K562 (cell line): Measurements from ENCODE around the gene BHLHE40. TPM values are rescaled to one million over a fixed set of nuclear protein-coding genes. Genes with fewer than 3 reads are reported as not detected.

Experiments used
- BDP1 ChIP-seq: IDR thresholded peaks from 3 replicates; pipeline ENCODE4 v1.6.1; 2011; ENCODE audit not compliant: insufficient read length, insufficient read depth
- BRD9 ChIP-seq: fragments of 450-650 bp; IDR thresholded peaks from 2 replicates; pipeline ENCODE4 v1.6.1; 2018; ENCODE audit warnings: low read depth; ENCODE audit not compliant: partially characterized antibody
- CBX5 ChIP-seq: IDR thresholded peaks from 2 replicates; pipeline ENCODE4 v1.6.1; 2014; ENCODE audit warnings: low read depth, borderline replicate concordance
- DIDO1 ChIP-seq: fragments of 450-650 bp; IDR thresholded peaks from 2 replicates; pipeline ENCODE4 v1.6.1; 2016; ENCODE audit warnings: low read depth, missing biosample characterization, missing genetic modification characterization
- GABPB2 ChIP-seq: fragments of 250-450 bp; sonication (Bioruptor Pico); conservative IDR thresholded peaks from 2 replicates; pipeline ENCODE4 v1.5.1; 2021; ENCODE audit warnings: mild to moderate bottlenecking
- GTF2A2 ChIP-seq: IDR thresholded peaks from 2 replicates; pipeline ENCODE4 v1.6.1; 2016; ENCODE audit warnings: mild to moderate bottlenecking, missing genetic modification characterization, missing compliant biosample characterization
- HES1 ChIP-seq: fragments of 450-650 bp; IDR thresholded peaks from 2 replicates; pipeline ENCODE4 v1.6.1; 2016; ENCODE audit warnings: low read depth, mild to moderate bottlenecking, moderate library complexity
- KDM1A ChIP-seq, 2 experiments: fragments of 450-650 bp; IDR thresholded peaks; 2 replicates each; pipeline ENCODE4 v1.6.1; 2016; ENCODE audit warnings: mild to moderate bottlenecking in 2 of 2
- KDM2B ChIP-seq: fragments of 250-450 bp; sonication (Bioruptor Pico); IDR thresholded peaks from 2 replicates; pipeline ENCODE4 v1.8.0; 2021; ENCODE audit warnings: mild to moderate bottlenecking, moderate library complexity
- MAFF ChIP-seq: IDR thresholded peaks from 2 replicates; pipeline ENCODE4 v1.6.1; 2012; ENCODE audit warnings: low read length, improper control_type of control experiment
- MCM2 ChIP-seq: fragments of 450-650 bp; IDR thresholded peaks from 2 replicates; pipeline ENCODE4 v1.6.1; 2017; ENCODE audit warnings: low read depth, mild to moderate bottlenecking
- MCM5 ChIP-seq: fragments of 450-650 bp; IDR thresholded peaks from 2 replicates; pipeline ENCODE4 v1.6.1; 2016; ENCODE audit warnings: low read depth
- MECOM ChIP-seq: fragments of 250-450 bp; sonication (Bioruptor Pico); IDR thresholded peaks from 2 replicates; pipeline ENCODE4 v1.8.0; 2022; ENCODE audit warnings: inconsistent platforms
- MED1 ChIP-seq: sonication (generic); formaldehyde crosslinking; IDR thresholded peaks from 2 replicates; pipeline ENCODE4 v1.8.1; 2023; ENCODE audit warnings: missing genetic modification reagents, borderline replicate concordance
- MXI1 ChIP-seq: IDR thresholded peaks from 2 replicates; pipeline ENCODE4 v1.6.1; 2011; ENCODE audit warnings: low read depth, mild to moderate bottlenecking, improper control_type of control experiment, low read length
- NFYB ChIP-seq: IDR thresholded peaks from 2 replicates; pipeline ENCODE4 v1.6.1; 2011; ENCODE audit warnings: mild to moderate bottlenecking, moderate library complexity; ENCODE audit not compliant: insufficient read length; ENCODE audit errors: extremely low read depth
- PML ChIP-seq: IDR thresholded peaks from 2 replicates; pipeline ENCODE4 v1.6.1; 2012; ENCODE audit warnings: low read length, inconsistent platforms
- PPARD ChIP-seq: fragments of 250-450 bp; sonication (Bioruptor Pico); IDR thresholded peaks from 2 replicates; pipeline ENCODE4 v1.8.0; 2022; ENCODE audit warnings: inconsistent platforms, mild to moderate bottlenecking, moderate library complexity
- SMAD2 ChIP-seq: fragments of 150-350 bp; IDR thresholded peaks from 2 replicates; pipeline ENCODE4 v1.6.1; 2014; ENCODE audit warnings: low read depth, mild to moderate bottlenecking, low read length
- SP2 ChIP-seq: IDR thresholded peaks from 2 replicates; pipeline ENCODE4 v1.6.1; 2011; ENCODE audit warnings: mild to moderate bottlenecking, low read depth, low read length, moderate library complexity; ENCODE audit not compliant: poor library complexity, severe bottlenecking; ENCODE audit errors: extremely low read depth
- SPI1 ChIP-seq: IDR thresholded peaks from 2 replicates; pipeline ENCODE4 v1.6.1; 2011; ENCODE audit warnings: low read depth, low read length, control low read depth, borderline replicate concordance
- TBL1XR1 ChIP-seq, 2 experiments: IDR thresholded peaks; 2 replicates each; pipeline ENCODE4 v1.6.1; 2012; ENCODE audit warnings: improper control_type of control experiment in 2 of 2, low read length in 2 of 2, mild to moderate bottlenecking in 1 of 2
- TCF7 ChIP-seq: sonication (generic); IDR thresholded peaks from 2 replicates; pipeline ENCODE4 v1.6.1; 2016; ENCODE audit warnings: antibody characterized with exemption, borderline replicate concordance
- ZBTB26 ChIP-seq: fragments of 450-650 bp; formaldehyde crosslinking; IDR thresholded peaks from 2 replicates; pipeline ENCODE4 v1.4.0; 2022; ENCODE audit warnings: missing genetic modification characterization
- ZBTB7A ChIP-seq: IDR thresholded peaks from 2 replicates; pipeline ENCODE4 v1.6.1; 2011; ENCODE audit warnings: low read depth, mild to moderate bottlenecking, low read length, moderate library complexity, borderline replicate concordance; ENCODE audit not compliant: control insufficient read depth
- ZFP1 ChIP-seq: fragments of 450-650 bp; formaldehyde crosslinking; IDR thresholded peaks from 2 replicates; pipeline ENCODE4 v1.4.0; 2020; ENCODE audit warnings: mild to moderate bottlenecking, mixed read lengths
- ZFP36 ChIP-seq: fragments of 150-350 bp; IDR thresholded peaks from 2 replicates; pipeline ENCODE4 v1.6.1; 2018; ENCODE audit warnings: low read length, low read depth; ENCODE audit not compliant: partially characterized antibody
- ZNF174 ChIP-seq: fragments of 250-450 bp; sonication (Bioruptor Pico); IDR thresholded peaks from 2 replicates; pipeline ENCODE4 v1.4.0; 2020; ENCODE audit warnings: mild to moderate bottlenecking
- ZNF217 ChIP-seq: sonication (generic); formaldehyde crosslinking; IDR thresholded peaks from 2 replicates; pipeline ENCODE4 v1.8.0; 2022; ENCODE audit warnings: mild to moderate bottlenecking, missing genetic modification reagents
- ZNF232 ChIP-seq: sonication (generic); formaldehyde crosslinking; IDR thresholded peaks from 2 replicates; pipeline ENCODE4 v1.8.0; 2022; ENCODE audit warnings: mild to moderate bottlenecking, missing genetic modification reagents
- ZNF717 ChIP-seq: fragments of 250-450 bp; sonication (Bioruptor Pico); IDR thresholded peaks from 2 replicates; pipeline ENCODE4 v1.5.0; 2021
- polyA plus RNA-seq, 8 experiments: library from polyadenylated mRNA; depleted of rRNA in 4 of 8; stranded (reverse) in 5 of 8; unstranded in 3 of 8; fragments of >200 nt; fragmentation: Nextera tagmentation in 2 of 8; fragmentation: Illumina TruSeq in 1 of 8; extraction: Ambion mirVana in 2 of 8; extraction: Trizol in 1 of 8; gene quantifications; 2 replicates each; pipeline versions ENCODE4 v1.2.1 to v1.2.3, GENCODE V29; 2011 to 2014; ENCODE audit warnings: inconsistent platforms in 1 of 8, missing spikeins in 1 of 8
- total RNA-seq, 7 experiments: library from RNA; depleted of rRNA in 6 of 7; stranded (reverse); fragments of >200 nt in 6 of 7; fragmentation: Illumina TruSeq in 2 of 7; extraction: Trizol in 2 of 7; gene quantifications; 2 replicates each; pipeline versions ENCODE4 v1.2.1 to v1.2.3, GENCODE V29; 2011 to 2021; ENCODE audit warnings: low replicate concordance in 1 of 7

The BHLHE40 gene
- total and polyA plus RNA-seq, 9 of the 15 experiments (the other 6 are each of a cell fraction or from before 2014, with no cell fraction given): 12.0 to 83.9 (median 31.4) TPM

- peak; percentile 98 for TF ChIP-seq ZFP36
- no peak for TF ChIP-seq ZNF717
- peak; percentile 77; the same call in 1 of the 2 replicates for TF ChIP-seq TCF7
- no peak for TF ChIP-seq ZBTB26 (CRISPR knock-in tag)
- no peak for TF ChIP-seq ZNF232
- peak; percentile 96 for TF ChIP-seq SPI1
- TF ChIP-seq MXI1: peak; percentile 21; the same call in 1 of the 2 replicates
- TF ChIP-seq NFYB: no peak
- TF ChIP-seq CBX5: peak; percentile 82
- no peak for TF ChIP-seq ZNF174 (CRISPR knock-in tag)
- TF ChIP-seq PPARD (CRISPR knock-in tag): no peak
- TF ChIP-seq MED1 (CRISPR knock-in tag): no peak
- no peak for TF ChIP-seq BDP1
- TF ChIP-seq ZFP1: no peak
- TF ChIP-seq MCM5: no peak
- TF ChIP-seq BRD9: peak; percentile 92
- no peak for TF ChIP-seq SP2
- TF ChIP-seq HES1: peak; percentile 95
- peak; percentile 100 for TF ChIP-seq TBL1XR1 (IDR thresholded peaks at IDR 0.05; ENCODE audit: low read length in 2 of 2)
- peak; percentile 92 for TF ChIP-seq PML
- TF ChIP-seq MECOM (CRISPR knock-in tag): peak; percentile 89
- no peak for TF ChIP-seq DIDO1
- no peak for TF ChIP-seq SMAD2
- TF ChIP-seq MCM2: no peak
- TF ChIP-seq KDM2B (CRISPR knock-in tag): no peak
- TF ChIP-seq GABPB2: no peak
- no peak for TF ChIP-seq ZNF217
- no peak for TF ChIP-seq ZBTB7A
- peak; percentile 53; the same call in 1 of the 2 replicates for TF ChIP-seq MAFF
- no peak for TF ChIP-seq GTF2A2 (tag)
- TF ChIP-seq KDM1A (IDR thresholded peaks at IDR 0.05): no peak
Observed at GRCh38 chr3:5016211-5017161, 37.2 kb downstream of the BHLHE40 start (continued).
